Osteocyte (in vitro differentiated cells): ENCODE data around the gene KPTN. TPM values are rescaled to one million over a fixed set of nuclear protein-coding genes. Genes with fewer than 3 reads are reported as not detected.

ENCODE experiments used
- DNase-seq: peaks from one replicate; pipeline ENCODE4 v3.0.0; 2021; ENCODE audit warnings: mixed read lengths; ENCODE audit not compliant: unreplicated experiment; ENCODE audit errors: extremely low spot score
- H3K27ac Mint-ChIP-seq: one replicate; pipeline ENCODE4 v1.8.0; 2021; ENCODE audit warnings: mild to moderate bottlenecking, mixed read lengths; ENCODE audit not compliant: unreplicated experiment
- H3K27me3 Mint-ChIP-seq: one replicate; pipeline ENCODE4 v1.8.0; 2021; ENCODE audit warnings: mixed read lengths; ENCODE audit not compliant: unreplicated experiment
- H3K36me3 Mint-ChIP-seq: one replicate; pipeline ENCODE4 v1.8.0; 2021; ENCODE audit warnings: mixed read lengths; ENCODE audit not compliant: unreplicated experiment
- H3K4me1 Mint-ChIP-seq: one replicate; pipeline ENCODE4 v1.8.0; 2021; ENCODE audit warnings: mixed read lengths; ENCODE audit not compliant: unreplicated experiment
- H3K4me3 Mint-ChIP-seq: one replicate; pipeline ENCODE4 v1.8.0; 2021; ENCODE audit warnings: mild to moderate bottlenecking, moderate library complexity, mixed read lengths; ENCODE audit not compliant: unreplicated experiment
- H3K9me3 Mint-ChIP-seq: one replicate; pipeline ENCODE4 v1.8.0; 2021; ENCODE audit warnings: mixed read lengths; ENCODE audit not compliant: unreplicated experiment
- CTCF ChIP-seq: fragments of 200-600 bp; sonication (generic); IDR thresholded peaks from 2 replicates; pipeline ENCODE4 v1.5.0; 2021; ENCODE audit warnings: antibody characterized with exemption, mild to moderate bottlenecking, moderate library complexity
- total RNA-seq: library from RNA; stranded (reverse); gene quantifications from 2 replicates; pipeline ENCODE4 v1.2.1, GENCODE V29; 2021

The KPTN gene
- total RNA-seq, 1 donor from 2014 or later: 14.5 TPM

DNA sequence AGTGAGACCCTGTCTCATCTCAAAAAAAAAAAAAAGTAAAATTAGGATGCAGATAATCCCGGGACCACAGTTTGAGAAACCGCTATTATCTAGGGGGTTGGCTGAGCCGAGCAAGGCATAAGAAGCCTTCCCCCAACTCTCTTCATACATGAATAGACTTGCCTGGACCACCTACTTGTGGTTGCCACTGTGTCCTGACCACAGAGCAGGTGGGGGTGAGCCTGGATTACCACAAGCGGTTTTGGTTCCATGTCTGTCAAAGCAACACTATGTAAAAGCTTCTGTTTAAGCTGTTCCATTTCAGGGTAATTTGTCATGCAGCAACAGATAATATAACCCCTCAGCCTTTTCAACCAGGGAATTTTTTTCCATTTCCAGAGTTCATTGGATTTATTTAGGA, 34.1 kb upstream of the KPTN start:
- H3K36me3 Mint-ChIP-seq: no peaks in the 10 kb centered on the region
- TF ChIP-seq CTCF: no peak
- H3K4me1 Mint-ChIP-seq: peaks cover 23% of the 10 kb centered on the region
- DNase-seq: no peak
- no peak overlapping the region for H3K4me3 Mint-ChIP-seq
- no peaks in the 10 kb centered on the region for H3K9me3 Mint-ChIP-seq
- H3K27ac Mint-ChIP-seq: no peak overlapping the region
- H3K27me3 Mint-ChIP-seq: peaks cover 9% of the 10 kb centered on the region

DNA sequence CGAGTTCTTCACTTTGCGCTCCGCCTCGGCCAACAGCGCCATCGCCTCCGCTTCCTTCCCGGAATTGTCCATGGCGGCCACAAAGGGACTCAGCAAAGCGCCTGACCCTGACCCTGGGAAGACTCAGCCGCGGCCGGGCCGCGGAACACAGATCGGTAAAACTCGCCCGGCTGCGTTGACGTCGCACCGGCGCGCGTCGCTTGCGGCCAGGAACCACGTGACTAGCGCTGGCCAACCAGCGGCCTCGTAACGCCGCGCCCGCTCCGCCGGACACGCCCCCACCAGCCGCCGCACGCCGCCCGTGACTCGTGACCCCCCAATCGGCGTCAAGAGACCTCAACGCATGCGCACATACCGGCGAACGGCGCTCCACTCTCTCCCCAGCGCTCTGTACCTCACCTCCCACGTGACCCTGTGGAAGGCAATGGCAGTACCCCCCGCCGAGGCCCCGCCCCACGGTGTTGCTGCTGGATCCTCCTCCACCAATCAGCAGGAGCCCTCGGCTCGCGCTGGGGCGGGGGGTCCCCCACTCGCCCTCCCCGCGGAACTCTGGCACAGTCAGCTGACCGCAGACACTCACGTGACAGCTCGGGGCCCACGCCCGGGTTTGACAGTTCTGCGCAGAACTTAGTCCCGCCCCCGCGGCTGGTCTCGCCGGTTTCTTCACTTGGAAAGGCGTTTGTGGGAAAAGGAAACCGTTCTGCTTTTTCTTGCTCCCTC, 31.0 kb upstream of the KPTN start, which contains the start of gene NAPA:
NAPA (minus strand) TSS at position 195 of the 720 bp plus-strand sequence; CDS start at position 72, 123 bp downstream.
- Mint-ChIP-seq H3K9me3 (no peaks in the 10 kb centered on the region), H3K27ac (peak within 1 kb of the TSS; percentile 98), H3K36me3 (peaks cover 2% of the 10 kb centered on the region), H3K27me3 (peaks cover 3% of the 10 kb centered on the region), H3K4me1 (peaks cover 50% of the 10 kb centered on the region), H3K4me3 (peak within 1 kb of the TSS; percentile 98)
- peak; percentile 100 for DNase-seq
- no peak for TF ChIP-seq CTCF

DNA sequence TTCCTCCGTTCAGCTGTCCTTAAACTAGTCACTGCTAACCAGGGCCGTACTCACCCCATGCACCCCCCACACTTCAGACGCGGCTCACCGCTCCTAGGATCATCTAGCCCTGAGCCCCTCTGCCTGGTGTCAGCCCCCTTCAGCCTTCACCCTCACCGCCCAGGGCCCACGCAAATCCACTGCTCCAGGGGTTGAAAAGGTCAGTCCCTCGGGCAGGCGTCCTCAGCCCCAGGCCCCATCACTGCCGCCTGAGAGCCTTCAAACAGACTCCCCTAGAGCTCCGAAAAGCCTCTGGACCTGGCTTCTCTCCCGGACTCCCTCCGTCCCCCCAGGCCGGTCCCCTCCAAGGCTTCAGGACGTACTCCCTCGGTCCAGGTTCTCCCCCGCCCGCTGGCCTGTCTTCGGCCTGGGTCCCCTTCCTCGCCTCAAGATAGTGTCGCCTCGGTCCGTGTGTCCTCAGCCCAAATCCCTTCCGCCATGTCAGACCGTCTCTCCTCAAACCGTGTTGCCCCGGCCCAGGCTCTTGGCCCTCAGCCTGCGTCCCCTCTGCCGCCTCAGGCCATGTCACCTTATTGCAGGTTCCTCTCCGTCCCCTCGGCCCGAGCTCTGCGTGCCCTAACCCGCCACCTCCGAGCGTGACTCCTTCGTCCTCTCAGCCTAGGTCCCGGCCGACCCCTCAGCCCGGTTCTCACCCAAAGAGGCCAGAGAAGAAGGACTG, 30.3 kb upstream of the KPTN start:
- no peak for TF ChIP-seq CTCF
- H3K27ac Mint-ChIP-seq: peak overlapping the region; percentile 98
- peaks cover 4% of the 10 kb centered on the region for H3K36me3 Mint-ChIP-seq
- no peak for DNase-seq
- H3K9me3 Mint-ChIP-seq: no peaks in the 10 kb centered on the region
- peaks cover 56% of the 10 kb centered on the region for H3K4me1 Mint-ChIP-seq
- peak overlapping the region; percentile 98 for H3K4me3 Mint-ChIP-seq
- no peaks in the 10 kb centered on the region for H3K27me3 Mint-ChIP-seq

DNA sequence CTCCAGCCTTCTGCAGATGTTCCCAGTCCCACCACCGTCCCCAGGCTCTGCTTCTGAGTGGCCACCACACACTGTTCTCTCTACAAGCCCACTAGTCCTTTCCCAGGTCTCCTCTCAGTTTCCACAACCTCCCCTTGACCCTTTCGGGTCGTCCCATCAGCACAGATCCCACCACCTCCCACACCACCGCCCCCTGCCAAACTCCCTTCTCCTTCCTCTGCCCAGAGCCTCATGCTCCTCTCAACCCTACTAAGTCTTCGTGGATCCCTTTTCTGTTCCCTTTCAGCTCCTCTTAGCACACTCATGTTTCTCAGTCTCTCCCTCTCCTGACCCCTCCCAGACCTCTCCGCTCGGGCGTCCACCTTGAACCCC, 28.9 kb upstream of the KPTN start:
- Mint-ChIP-seq H3K36me3 (peaks cover 4% of the 10 kb centered on the region), H3K27me3 (no peaks in the 10 kb centered on the region), H3K4me3 (peak overlapping the region; percentile 98), H3K27ac (peak overlapping the region; percentile 98), H3K4me1 (peaks cover 56% of the 10 kb centered on the region), H3K9me3 (no peaks in the 10 kb centered on the region)
- DNase-seq: no peak
- no peak for TF ChIP-seq CTCF

GRCh38 chr19:47512183-47512947, 28.3 kb upstream of the KPTN start:
- no peak for DNase-seq
- H3K4me1 Mint-ChIP-seq: peaks cover 56% of the 10 kb centered on the region

More at GRCh38 chr19:47512183-47512947, 28.3 kb upstream of the KPTN start:
- Mint-ChIP-seq H3K4me3 (peak overlapping the region; percentile 98), H3K36me3 (peaks cover 4% of the 10 kb centered on the region), H3K9me3 (no peaks in the 10 kb centered on the region), H3K27ac (peak overlapping the region; percentile 98), H3K27me3 (no peaks in the 10 kb centered on the region)
- no peak for TF ChIP-seq CTCF
